HG03378 (cell line): ENCODE measurements around the gene EMILIN2.
"Not testable (repeated sequence)": the region's sequence is repeated elsewhere in the genome, so short reads cannot be mapped to it uniquely, and the experiment has no call there.

ENCODE experiments used
- ATAC-seq: cut with Tn5 transposase; IDR thresholded peaks from one replicate; pipeline ENCODE4 v1.9.1; 2021; ENCODE audit warnings: mild to moderate bottlenecking, moderate library complexity; ENCODE audit not compliant: unreplicated experiment

The EMILIN2 gene

DNA sequence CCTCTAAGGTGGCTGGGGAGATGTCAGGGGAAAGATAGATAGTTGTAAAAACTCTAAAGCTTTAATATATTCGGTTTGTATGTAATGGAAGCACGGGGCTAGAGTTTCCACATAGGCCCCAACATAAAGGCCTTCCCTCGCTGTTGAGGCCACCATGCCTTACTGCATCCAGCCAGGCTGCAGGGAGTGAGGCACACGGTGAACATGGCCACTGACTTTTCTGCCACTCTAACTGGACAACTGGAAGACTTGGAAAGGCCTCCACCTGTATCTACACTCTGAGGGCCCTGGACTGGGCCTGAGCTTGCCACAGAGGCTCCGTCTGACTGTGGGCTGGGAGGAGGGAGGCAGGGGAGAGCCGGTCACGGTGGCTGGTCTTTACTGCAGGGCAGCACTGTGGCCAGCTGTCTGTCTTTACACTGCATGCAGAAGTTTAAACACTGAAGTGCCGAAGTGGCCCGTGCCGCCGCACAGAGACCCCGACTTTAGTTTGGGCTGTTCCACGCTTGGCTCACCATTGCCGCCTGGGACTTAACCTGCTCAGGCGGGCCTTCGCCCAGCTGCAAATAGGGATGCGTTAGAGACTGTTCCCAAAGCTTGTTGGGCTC lies 66.7 kb downstream of the EMILIN2 start:
- no peak for ATAC-seq

- no peak for ATAC-seq
Measured at GRCh38 chr18:2914185-2914880, 67.5 kb downstream of the EMILIN2 start.

- no peak for ATAC-seq
Measured at GRCh38 chr18:2914881-2915240, 68.1 kb downstream of the EMILIN2 start.

DNA sequence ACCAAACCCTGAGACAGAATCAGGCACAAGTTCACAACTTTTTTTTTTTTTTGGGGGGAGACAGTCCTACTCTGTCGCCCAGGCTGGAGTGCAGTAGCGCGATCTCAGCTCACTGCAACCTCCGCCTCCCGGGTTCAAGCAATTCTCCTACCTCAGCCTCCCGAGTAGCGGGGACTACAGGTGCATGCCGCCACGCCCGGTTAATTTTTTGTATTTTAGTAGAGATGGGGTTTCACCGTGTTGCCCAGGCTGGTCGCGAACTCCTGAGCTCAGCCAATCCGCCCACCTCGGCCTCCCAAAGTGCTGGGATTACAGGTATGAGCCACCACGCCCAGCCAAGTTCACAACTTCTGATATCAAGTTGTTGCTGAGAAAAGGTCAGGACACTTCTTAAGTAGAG lies 68.7 kb downstream of the EMILIN2 start:
- ATAC-seq = not testable (repeated sequence)

DNA sequence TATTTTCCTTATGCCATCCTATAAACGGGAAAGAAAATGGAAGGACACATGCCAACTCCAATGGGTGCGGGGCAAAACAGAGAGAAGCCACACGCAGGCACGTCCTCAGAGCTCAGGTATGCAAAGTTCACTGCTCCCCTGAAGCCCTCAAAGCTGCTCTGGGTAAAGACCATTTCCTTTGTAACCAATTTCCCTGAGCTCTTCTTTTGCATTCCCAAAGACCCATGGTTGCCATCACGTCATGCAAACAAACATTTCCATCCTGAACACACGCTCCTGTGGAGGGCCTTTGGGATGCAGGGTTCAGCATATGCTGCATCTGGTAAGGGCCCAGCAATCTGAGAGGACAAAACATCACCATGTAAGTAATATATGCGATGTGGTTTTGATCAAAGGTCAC lies 69.4 kb downstream of the EMILIN2 start:
- ATAC-seq = no peak

- no peak for ATAC-seq
Measured at GRCh38 chr18:2917259-2918047, 70.6 kb downstream of the EMILIN2 start.

DNA sequence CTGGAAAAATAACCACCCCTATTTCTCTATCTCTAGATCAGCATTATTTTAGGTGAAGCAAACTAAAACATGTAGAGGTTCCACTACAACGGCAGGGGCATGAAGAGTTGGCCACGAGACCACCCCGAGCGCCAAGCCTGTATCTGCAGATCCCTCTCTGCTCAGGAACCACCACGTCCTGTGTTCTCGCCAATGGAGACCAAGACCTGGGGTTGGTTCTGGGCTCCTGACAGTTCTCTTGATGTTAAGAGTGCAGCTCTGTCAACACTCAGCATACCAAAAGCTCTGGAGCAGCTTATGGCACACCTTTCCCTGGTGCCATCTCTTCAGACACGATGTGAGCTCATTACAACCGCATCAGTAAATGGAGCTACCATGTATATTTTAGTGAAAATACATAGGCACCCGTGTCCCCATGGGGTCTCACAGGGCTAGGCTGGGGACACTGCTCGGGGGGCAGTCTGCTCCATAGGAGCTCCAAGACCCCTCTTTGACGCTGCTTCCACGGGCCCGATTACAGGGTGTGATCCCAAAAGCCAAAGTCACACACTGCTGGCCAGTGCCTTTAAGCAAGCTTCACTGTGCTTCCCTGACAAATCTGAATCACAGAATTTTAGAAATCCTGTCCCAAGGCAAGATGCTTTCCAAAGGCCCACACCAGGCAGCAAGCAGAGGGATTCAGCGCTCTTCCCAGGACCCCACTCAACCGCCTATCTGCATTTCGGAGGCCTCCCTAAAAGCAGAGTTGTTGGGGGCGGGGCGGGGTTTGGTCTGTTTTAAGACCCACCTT lies 72.2 kb downstream of the EMILIN2 start:
- ATAC-seq = no peak

DNA sequence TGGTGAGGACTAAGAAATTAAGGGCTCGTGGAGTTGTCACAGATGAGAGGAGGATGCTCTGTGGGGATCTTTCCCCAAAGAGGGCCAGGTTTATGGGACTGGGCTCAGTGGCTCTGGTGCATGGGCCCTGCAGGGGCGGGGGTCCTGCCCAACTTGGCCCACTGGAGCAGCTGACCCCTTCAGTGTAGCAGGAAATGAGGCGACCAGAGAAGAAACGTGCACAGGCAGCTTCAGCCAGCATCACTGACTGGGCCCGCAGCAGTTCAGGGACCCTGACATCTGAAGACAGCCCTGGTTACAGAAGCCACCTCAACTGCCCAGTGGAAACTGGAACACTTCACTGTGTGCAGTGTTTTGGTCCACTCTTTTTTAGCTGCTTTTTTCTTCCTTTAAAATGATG lies 72.8 kb downstream of the EMILIN2 start:
- no peak for ATAC-seq

DNA sequence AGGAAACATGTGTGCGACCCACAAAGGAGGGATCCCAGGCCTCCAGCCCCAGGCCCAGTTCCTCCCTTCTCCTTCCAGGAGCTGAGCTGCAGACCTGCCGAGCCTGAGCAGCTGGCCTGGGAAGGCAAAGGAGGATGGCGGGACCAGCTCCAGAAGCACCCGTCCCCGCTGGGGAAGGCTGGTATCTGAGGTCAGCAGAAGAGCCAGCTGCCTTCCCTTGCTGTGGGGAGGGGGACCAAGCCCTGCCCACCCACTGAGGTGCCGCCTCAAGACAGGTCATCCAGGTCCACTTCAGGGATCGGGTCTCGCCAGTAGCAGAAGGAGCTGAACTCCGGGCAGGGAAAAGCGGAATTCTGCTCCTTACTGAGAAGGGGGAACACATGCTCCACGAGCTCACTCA lies 73.2 kb downstream of the EMILIN2 start:
- ATAC-seq = no peak

- no peak for ATAC-seq
Measured at GRCh38 chr18:2920546-2921343, 73.9 kb downstream of the EMILIN2 start.

GRCh38 chr18:2921778-2922177 lies 75.0 kb downstream of the EMILIN2 start:
- ATAC-seq = no peak

DNA sequence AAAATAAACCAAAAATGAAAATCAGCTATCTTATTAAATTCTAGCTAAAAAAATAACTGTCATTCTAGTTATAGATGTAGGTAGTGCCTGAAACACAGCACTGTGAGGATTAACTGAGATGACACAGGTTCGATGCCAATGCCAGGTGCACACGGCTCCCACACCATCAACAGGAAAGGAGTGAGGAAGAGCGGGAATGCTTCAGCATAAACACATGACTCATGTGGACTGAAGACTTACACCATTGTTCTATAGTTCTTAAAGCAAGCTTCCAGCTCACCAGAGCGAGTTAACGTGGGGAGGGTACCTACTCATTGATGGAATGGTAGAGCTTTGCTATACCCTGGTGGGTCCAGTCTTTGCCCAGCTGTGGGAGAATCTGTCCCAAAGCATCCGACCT lies 76.7 kb downstream of the EMILIN2 start:
- ATAC-seq = no peak

DNA sequence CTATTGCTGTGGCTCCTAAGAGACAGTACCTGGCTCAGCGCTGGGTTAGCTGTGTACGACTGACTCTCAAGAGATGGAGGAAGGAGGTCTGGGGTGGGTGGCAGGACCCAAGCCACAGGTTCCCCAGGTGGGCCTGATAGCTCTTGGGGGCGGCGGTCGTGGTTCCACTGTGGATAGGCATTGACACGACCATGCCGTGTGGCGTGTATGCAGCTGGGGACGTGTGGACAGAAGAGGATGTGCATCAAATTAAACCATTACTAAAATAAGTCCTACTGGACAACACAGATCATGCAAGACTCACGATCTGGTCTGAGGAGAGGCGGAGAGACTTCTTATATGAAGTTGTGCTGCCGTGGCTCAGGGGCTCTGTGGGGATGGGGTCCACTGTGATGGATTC lies 78.1 kb downstream of the EMILIN2 start:
- ATAC-seq = no peak

DNA sequence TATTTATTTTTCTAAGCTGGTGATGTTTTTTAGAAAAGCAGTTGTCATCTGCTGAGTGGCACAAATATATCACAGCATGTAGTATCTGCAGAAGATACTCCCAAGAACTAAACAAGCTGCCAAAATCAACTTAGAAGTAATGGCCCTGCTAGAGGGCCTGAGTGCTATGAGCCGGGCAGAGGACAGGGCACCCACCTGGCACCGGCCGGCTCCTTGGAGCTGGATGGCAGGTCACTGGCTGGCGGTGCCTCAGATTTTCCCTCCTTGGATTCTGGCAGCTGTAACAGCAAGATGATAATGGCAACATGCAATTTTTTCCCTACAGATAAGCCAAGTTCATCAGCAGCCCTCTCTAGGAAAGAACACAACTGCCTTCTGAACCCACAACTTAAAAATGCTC lies 79.7 kb downstream of the EMILIN2 start:
- ATAC-seq = no peak

- ATAC-seq = no peak
Measured at GRCh38 chr18:2927745-2928144, 80.9 kb downstream of the EMILIN2 start.

- peak; percentile 53 for ATAC-seq
Measured at GRCh38 chr18:2932247-2933181, 85.7 kb downstream of the EMILIN2 start.

GRCh38 chr18:2933995-2934394 lies 87.2 kb downstream of the EMILIN2 start:
- ATAC-seq = no peak

GRCh38 chr18:2935438-2936192 lies 88.8 kb downstream of the EMILIN2 start:
- ATAC-seq = no peak

DNA sequence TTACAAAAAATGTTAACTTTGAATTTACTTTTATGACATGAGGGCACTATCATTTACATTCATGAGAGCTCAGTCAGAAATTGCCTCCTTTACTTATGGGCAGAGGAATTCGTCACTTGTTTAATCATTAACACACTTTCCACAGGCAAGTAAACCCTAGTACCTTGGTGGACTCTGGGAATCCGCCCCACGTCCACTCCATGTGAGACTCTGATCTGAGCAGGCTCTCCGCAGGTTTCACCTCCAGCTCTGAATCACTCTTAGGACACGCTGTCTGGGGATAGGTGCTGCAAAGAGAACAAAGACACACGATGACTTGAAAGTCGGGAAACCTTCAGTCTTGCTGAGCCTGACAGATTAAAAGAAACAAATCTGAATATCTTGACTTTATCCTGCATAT lies 92.5 kb downstream of the EMILIN2 start:
- ATAC-seq = no peak
